SK-N-SH (cell line): ENCODE data around the gene MYL2. TPM values are rescaled to one million over a fixed set of nuclear protein-coding genes. Genes with fewer than 3 reads are reported as not detected.

ENCODE experiments used
- CTCF ChIA-PET: fragments of 300-600, 350-600 bp; formaldehyde crosslinking; extraction: SDS; loops from one replicate; lab custom pipeline; 2021; lab: Yijun Ruan, JAX
- POLR2A ChIA-PET: fragments of 350-600 bp; sonication (Branson Sonifier 250); formaldehyde crosslinking; extraction: SDS; loops from one replicate; lab custom pipeline; 2020; ENCODE audit warnings: antibody characterized with exemption, inconsistent platforms; lab: Yijun Ruan, JAX
- DNase-seq: peaks from one replicate; pipeline ENCODE4 v3.0.0; 2012
- H2AFZ ChIP-seq: fragments of 200-600 bp; sonication (generic); 2 replicates; pipeline ENCODE4 v1.8.1; 2016; ENCODE audit warnings: antibody characterized with exemption, mild to moderate bottlenecking, low read depth
- H3F3A ChIP-seq: fragments of 200-600 bp; sonication (generic); replicated peaks from 2 replicates; pipeline ENCODE3; 2016; ENCODE audit warnings: antibody characterized with exemption, mild to moderate bottlenecking; ENCODE audit not compliant: insufficient read depth
- H3K27ac ChIP-seq, 2 experiments: fragments of 200-500 bp in 1 of 2; fragments of 200-600 bp in 1 of 2; sonication (Bioruptor generic) in 1 of 2; sonication (generic), shearing (Covaris generic) in 1 of 2; 2 replicates each; pipeline versions ENCODE4 v1.5.1 to v1.6.1; 2014 to 2016; ENCODE audit warnings: low read depth in 2 of 2, inconsistent platforms in 1 of 2, low read length in 1 of 2, mild to moderate bottlenecking in 1 of 2, mixed read lengths in 1 of 2
- H3K27me3 ChIP-seq: fragments of 200-600 bp; sonication (generic), shearing (Covaris generic); 2 replicates; pipeline ENCODE4 v1.6.1; 2016; ENCODE audit warnings: mixed run types; ENCODE audit not compliant: insufficient read depth
- H3K36me3 ChIP-seq, 2 experiments: fragments of 200-500 bp in 1 of 2; fragments of 200-600 bp in 1 of 2; sonication (Bioruptor generic) in 1 of 2; sonication (generic) in 1 of 2; replicated peaks in 1 of 2; 2 replicates each; pipeline versions ENCODE3 to v1.5.1; 2014 to 2016; ENCODE audit warnings: low read length in 1 of 2, mild to moderate bottlenecking in 1 of 2; ENCODE audit not compliant: insufficient read depth in 2 of 2, control insufficient read depth in 1 of 2
- H3K4me1 ChIP-seq, 2 experiments: fragments of 200-500 bp in 1 of 2; fragments of 200-600 bp in 1 of 2; sonication (Bioruptor generic) in 1 of 2; sonication (generic), shearing (Covaris generic) in 1 of 2; 2 replicates each; pipeline versions ENCODE4 v1.5.1 to v1.6.1; 2014 to 2016; ENCODE audit warnings: low read depth in 1 of 2, low read length in 1 of 2, mixed run types in 1 of 2; ENCODE audit not compliant: insufficient read depth in 2 of 2, control insufficient read depth in 1 of 2
- H3K4me2 ChIP-seq: fragments of 200-600 bp; sonication (generic), shearing (Covaris generic); 2 replicates; pipeline ENCODE4 v1.6.1; 2017; ENCODE audit warnings: mixed run types
- H3K4me3 ChIP-seq, 2 experiments: fragments of 200-500 bp in 1 of 2; fragments of 200-600 bp in 1 of 2; sonication (Bioruptor generic) in 1 of 2; sonication (generic), shearing (Covaris generic) in 1 of 2; 2 replicates each; pipeline versions ENCODE4 v1.5.1 to v1.8.1; 2014 to 2016; ENCODE audit warnings: low read depth in 2 of 2, inconsistent platforms in 1 of 2, low read length in 1 of 2, mild to moderate bottlenecking in 1 of 2, mixed read lengths in 1 of 2, moderate library complexity in 1 of 2
- H3K79me2 ChIP-seq: fragments of 200-600 bp; sonication (generic); 2 replicates; pipeline ENCODE4 v1.8.1; 2017; ENCODE audit warnings: mild to moderate bottlenecking; ENCODE audit not compliant: insufficient read depth
- H3K9ac ChIP-seq: fragments of 200-600 bp; sonication (generic); 2 replicates; pipeline ENCODE4 v1.6.1; 2017; ENCODE audit warnings: mixed run types
- H3K9me2 ChIP-seq: fragments of 200-600 bp; sonication (generic); 2 replicates; pipeline ENCODE4 v1.6.1; 2017; ENCODE audit warnings: mixed run types
- H3K9me3 ChIP-seq: fragments of 200-600 bp; sonication (generic); 2 replicates; pipeline ENCODE4 v1.6.1; 2017; ENCODE audit warnings: mixed run types, mild to moderate bottlenecking, moderate library complexity
- H4K20me1 ChIP-seq: fragments of 200-600 bp; sonication (generic); 2 replicates; pipeline ENCODE4 v1.6.1; 2017; ENCODE audit warnings: mild to moderate bottlenecking, mixed run types; ENCODE audit not compliant: insufficient read depth
- CHD2 ChIP-seq: fragments of 150-350 bp; IDR thresholded peaks from 2 replicates; pipeline ENCODE4 v1.6.1; 2018; ENCODE audit warnings: low read length; ENCODE audit not compliant: partially characterized antibody
- NRF1 ChIP-seq: IDR thresholded peaks from 2 replicates; pipeline ENCODE4 v1.6.1; 2012; ENCODE audit warnings: low read depth, mild to moderate bottlenecking, low read length
- SIN3A ChIP-seq: IDR thresholded peaks from 2 replicates; pipeline ENCODE4 v1.6.1; 2012; ENCODE audit warnings: low read depth, mild to moderate bottlenecking, low read length, moderate library complexity, borderline replicate concordance
- SMC3 ChIP-seq: IDR thresholded peaks from 2 replicates; pipeline ENCODE4 v1.6.1; 2012; ENCODE audit warnings: low read depth, low read length, improper control_type of control experiment
- TEAD4 ChIP-seq: IDR thresholded peaks from 2 replicates; pipeline ENCODE4 v1.4.0; 2012; ENCODE audit warnings: mild to moderate bottlenecking, borderline replicate concordance; ENCODE audit not compliant: insufficient read depth
- WGBS: methylation state at CpG from one replicate; pipeline ENCODE4 v1.1.6; 2017; ENCODE audit warnings: low lambda C conversion rate; 5-methylcytosine and 5-hydroxymethylcytosine counted together
- polyA plus RNA-seq, 3 experiments: library from polyadenylated mRNA; depleted of rRNA; stranded (reverse); fragments of >200 nt; gene quantifications; 2 replicates each; pipeline ENCODE4 v1.2.3, GENCODE V29; 2012
- TF ChIP-seq, protein P1 (sequence below): IDR thresholded peaks from 2 replicates; pipeline ENCODE4; 2012
- TF ChIP-seq, protein P2 (sequence below): fragments of 150-350 bp; IDR thresholded peaks from 2 replicates; pipeline ENCODE4 v1.6.1; 2016; ENCODE audit warnings: mild to moderate bottlenecking, low read depth, low read length
- TF ChIP-seq, protein P3 (sequence below): IDR thresholded peaks from 2 replicates; pipeline ENCODE4 v1.4.0; 2012; ENCODE audit warnings: low read depth, borderline replicate concordance

The MYL2 gene
- polyA plus RNA-seq, 1 of the 3 experiments (the other 2 are of a cell fraction): not detected

DNA sequence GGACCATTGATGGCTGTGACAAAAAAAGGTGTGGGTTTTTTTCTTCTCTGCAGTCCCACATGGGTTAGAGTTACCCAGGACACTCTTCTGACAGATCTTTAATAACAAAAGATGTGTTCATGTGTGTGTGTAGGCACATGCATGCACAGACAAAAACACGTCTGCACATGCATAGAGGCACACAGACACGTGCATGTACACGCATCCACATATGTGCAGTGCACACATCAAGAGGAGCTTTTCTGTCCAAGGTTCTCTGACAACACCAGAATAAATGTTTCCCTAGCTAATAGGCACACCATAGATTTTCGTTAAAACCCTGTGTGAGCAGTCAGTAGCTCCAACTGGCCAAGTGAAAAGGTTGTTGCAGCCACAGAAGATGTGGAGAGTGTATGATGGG, 2.8 kb upstream of the MYL2 start:
- no peak for DNase-seq
- no peak overlapping the region for H3K4me3 ChIP-seq
- no peaks in the 10 kb centered on the region for H3K4me1 ChIP-seq
- H3K9me3 ChIP-seq: no peaks in the 10 kb centered on the region
- H3K27me3 ChIP-seq: no peaks in the 10 kb centered on the region
- no peak overlapping the region for H3K4me2 ChIP-seq
- no peaks in the 10 kb centered on the region for H4K20me1 ChIP-seq
- no peak overlapping the region for H3K27ac ChIP-seq
- H3K9me2 ChIP-seq: no peaks in the 10 kb centered on the region
- H3K36me3 ChIP-seq: no peaks in the 10 kb centered on the region
- H3K9ac ChIP-seq: no peak overlapping the region
- WGBS: 80% methylated on average over 4 of the region's 4 CpGs
- H2AFZ ChIP-seq: no peak overlapping the region
- CTCF ChIA-PET: interaction anchor here (1.0 to 1.6 kb wide), 3 partner anchors 14 to 529 kb away, joined by 3 to 5 read pairs (median 3); no protein-coding TSS in a partner anchor
- H3F3A ChIP-seq: peaks cover 3% of the 10 kb centered on the region
- TF ChIP-seq CHD2 (no peak), SMC3 (no peak), NRF1 (no peak), TEAD4 (no peak), SIN3A (no peak)
- TF ChIP-seq, protein P1, sequence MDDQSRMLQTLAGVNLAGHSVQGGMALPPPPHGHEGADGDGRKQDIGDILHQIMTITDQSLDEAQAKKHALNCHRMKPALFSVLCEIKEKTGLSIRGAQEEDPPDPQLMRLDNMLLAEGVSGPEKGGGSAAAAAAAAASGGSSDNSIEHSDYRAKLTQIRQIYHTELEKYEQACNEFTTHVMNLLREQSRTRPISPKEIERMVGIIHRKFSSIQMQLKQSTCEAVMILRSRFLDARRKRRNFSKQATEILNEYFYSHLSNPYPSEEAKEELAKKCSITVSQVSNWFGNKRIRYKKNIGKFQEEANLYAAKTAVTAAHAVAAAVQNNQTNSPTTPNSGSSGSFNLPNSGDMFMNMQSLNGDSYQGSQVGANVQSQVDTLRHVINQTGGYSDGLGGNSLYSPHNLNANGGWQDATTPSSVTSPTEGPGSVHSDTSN: no peak
- TF ChIP-seq, protein P2, sequence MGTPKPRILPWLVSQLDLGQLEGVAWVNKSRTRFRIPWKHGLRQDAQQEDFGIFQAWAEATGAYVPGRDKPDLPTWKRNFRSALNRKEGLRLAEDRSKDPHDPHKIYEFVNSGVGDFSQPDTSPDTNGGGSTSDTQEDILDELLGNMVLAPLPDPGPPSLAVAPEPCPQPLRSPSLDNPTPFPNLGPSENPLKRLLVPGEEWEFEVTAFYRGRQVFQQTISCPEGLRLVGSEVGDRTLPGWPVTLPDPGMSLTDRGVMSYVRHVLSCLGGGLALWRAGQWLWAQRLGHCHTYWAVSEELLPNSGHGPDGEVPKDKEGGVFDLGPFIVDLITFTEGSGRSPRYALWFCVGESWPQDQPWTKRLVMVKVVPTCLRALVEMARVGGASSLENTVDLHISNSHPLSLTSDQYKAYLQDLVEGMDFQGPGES: no peak
- TF ChIP-seq, protein P3, sequence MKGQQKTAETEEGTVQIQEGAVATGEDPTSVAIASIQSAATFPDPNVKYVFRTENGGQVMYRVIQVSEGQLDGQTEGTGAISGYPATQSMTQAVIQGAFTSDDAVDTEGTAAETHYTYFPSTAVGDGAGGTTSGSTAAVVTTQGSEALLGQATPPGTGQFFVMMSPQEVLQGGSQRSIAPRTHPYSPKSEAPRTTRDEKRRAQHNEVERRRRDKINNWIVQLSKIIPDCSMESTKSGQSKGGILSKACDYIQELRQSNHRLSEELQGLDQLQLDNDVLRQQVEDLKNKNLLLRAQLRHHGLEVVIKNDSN: no peak
- POLR2A ChIA-PET: no interaction called here
- H3K79me2 ChIP-seq: no peaks in the 10 kb centered on the region

GRCh38 chr12:110922652-110923051, 2.3 kb upstream of the MYL2 start:
- Histone ChIP-seq H3K4me3 (no peak overlapping the region), H3K4me2 (no peak overlapping the region), H3K9me2 (no peaks in the 10 kb centered on the region), H3F3A (peaks cover 8% of the 10 kb centered on the region), H3K4me1 (peaks cover 0 to 1% of the 10 kb centered on the region in 2 experiments; a peak in 1 of 4 replicates), H3K27ac (no peak overlapping the region), H3K9me3 (no peaks in the 10 kb centered on the region), H4K20me1 (no peaks in the 10 kb centered on the region), H3K9ac (no peak overlapping the region), H3K79me2 (no peaks in the 10 kb centered on the region), H2AFZ (no peak overlapping the region), H3K36me3 (no peaks in the 10 kb centered on the region), H3K27me3 (no peaks in the 10 kb centered on the region)
- POLR2A ChIA-PET: no interaction called here
- 87% methylated on average over 7 of the region's 7 CpGs for WGBS
- TF ChIP-seq, protein P3: no peak
- DNase-seq: no peak
- CTCF ChIA-PET: interaction anchor here (1.0 to 1.6 kb wide), 3 partner anchors 14 to 529 kb away, joined by 3 to 5 read pairs (median 3); no protein-coding TSS in a partner anchor
